A549 treated with dexamethasone at 1 μM for 4 hours (cell line): Measurements from ENCODE around the gene SLC1A3. TPM values are rescaled to one million over a fixed set of nuclear protein-coding genes. Genes with fewer than 3 reads are reported as not detected.

ENCODE experiments used
- total RNA-seq: library from RNA; stranded (reverse); fragments of 200-300 nt; extraction: Qiagen RNA extraction; gene quantifications from 5 replicates; pipeline ENCODE4 v1.2.3, GENCODE V29; 2022

Gene SLC1A3
- 0.06 to 0.33 TPM (median 0.08 TPM) in 5 replicates for total RNA-seq

GRCh38 chr5:36606428-36607113 is at the start of gene SLC1A3:
SLC1A3 (plus strand) TSS chr5:36606606; CDS start chr5:36608424, 1,818 bp downstream.

